ENCODE results near the gene CYP2W1.

DNA sequence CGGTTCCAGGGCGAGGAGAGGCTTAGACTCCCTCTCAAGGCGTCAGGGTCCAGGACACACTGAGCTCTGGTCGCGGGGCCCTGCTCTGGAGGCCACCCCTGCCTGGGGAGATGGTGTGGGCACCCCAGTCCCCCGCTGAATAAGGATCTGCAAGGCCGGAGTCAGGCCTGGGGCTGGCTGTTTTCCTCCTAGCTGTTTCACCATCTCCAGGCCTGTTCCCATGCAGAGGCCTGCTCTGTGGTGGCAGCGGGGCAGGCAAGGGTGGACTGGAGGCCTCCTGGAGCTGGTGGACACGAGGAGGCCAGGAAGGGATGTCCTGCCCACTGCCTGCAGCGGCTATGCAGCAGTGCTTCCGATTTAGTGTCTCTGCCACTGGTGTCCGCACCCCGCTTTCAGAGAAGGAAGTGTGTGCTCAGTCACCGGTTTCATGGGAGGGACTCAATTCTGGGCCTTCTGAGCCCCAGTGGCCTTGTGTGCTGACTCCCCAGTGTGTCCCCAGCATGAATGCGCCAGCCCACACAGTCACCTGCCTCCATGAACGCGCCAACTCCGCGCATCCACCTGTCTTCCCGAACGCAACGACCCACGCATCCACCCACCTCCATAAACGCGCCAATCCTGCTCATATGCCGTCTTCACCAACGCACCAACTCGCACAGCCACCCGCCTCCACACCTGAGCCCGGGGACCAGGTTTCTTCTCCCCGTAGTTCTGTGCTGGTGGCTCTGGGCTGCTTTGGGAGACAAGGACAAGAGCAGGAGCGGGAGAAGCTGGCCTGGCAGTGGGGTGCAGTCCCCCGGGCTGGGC lies 46.9 kb downstream of the CYP2W1 start:
- TF ChIP-seq, protein P1, sequence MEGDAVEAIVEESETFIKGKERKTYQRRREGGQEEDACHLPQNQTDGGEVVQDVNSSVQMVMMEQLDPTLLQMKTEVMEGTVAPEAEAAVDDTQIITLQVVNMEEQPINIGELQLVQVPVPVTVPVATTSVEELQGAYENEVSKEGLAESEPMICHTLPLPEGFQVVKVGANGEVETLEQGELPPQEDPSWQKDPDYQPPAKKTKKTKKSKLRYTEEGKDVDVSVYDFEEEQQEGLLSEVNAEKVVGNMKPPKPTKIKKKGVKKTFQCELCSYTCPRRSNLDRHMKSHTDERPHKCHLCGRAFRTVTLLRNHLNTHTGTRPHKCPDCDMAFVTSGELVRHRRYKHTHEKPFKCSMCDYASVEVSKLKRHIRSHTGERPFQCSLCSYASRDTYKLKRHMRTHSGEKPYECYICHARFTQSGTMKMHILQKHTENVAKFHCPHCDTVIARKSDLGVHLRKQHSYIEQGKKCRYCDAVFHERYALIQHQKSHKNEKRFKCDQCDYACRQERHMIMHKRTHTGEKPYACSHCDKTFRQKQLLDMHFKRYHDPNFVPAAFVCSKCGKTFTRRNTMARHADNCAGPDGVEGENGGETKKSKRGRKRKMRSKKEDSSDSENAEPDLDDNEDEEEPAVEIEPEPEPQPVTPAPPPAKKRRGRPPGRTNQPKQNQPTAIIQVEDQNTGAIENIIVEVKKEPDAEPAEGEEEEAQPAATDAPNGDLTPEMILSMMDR (IDR thresholded peaks at IDR 0.05 in 8 of 11, conservative IDR thresholded peaks at IDR 0.05 in 3 of 11), result no peak
- TF ChIP-seq POLR2AphosphoS5 (IDR thresholded peaks at IDR 0.05), result no peak
